ENCODE measurements around the gene ZNF674.

The ZNF674 gene

GRCh38 chrX:46545111-46546005 lies at the start of gene ZNF674:
ZNF674 (minus strand) TSS chrX:46545421; CDS start chrX:46542087, 3,334 bp downstream.
- DNase-seq, result peak; percentile 95

- DNase-seq, result no peak
Measured at GRCh38 chrX:46589977-46590723, 44.9 kb upstream of the ZNF674 start.

DNA sequence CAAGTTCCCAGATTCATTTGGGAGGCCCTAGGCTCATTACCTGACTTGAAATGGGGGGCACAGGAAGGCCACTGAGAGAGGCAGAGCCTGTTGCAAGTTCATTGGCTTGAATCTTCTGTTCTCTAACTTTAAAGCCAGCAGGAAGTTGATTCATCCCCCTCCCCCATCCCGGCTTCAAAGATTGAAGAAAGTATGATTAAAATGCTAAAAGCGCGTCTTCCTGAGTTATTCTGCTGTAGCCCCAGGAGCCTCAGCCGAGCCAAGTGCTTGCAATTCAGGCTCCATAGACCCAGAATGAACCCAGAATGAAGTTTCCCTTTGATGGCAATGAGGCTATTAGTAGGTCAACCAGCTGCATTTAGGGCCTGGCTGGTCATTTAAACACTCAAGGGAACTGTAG lies 43.0 kb upstream of the ZNF674 start:
- DNase-seq, result no peak

DNA sequence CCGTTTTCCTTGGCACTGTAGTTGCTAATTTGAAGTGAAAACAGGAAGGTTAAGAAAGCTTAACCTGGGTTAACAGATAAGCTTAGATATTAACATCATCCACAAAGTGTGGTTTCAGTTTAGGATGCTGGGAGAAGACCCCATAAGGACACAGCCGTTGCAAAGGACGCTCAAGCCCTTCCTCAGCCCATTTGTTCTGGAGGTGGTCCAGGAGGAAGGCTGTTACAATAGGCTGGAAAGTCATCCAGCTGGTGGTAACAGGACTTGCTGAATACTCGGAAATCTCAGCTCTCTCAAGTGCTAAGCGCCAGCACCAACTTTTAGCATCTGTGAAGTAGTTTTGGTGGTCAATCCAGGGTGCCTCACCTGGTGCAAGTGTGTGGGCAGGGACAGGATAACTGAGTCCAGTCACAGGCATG lies 42.5 kb upstream of the ZNF674 start:
- no peak for DNase-seq

DNA sequence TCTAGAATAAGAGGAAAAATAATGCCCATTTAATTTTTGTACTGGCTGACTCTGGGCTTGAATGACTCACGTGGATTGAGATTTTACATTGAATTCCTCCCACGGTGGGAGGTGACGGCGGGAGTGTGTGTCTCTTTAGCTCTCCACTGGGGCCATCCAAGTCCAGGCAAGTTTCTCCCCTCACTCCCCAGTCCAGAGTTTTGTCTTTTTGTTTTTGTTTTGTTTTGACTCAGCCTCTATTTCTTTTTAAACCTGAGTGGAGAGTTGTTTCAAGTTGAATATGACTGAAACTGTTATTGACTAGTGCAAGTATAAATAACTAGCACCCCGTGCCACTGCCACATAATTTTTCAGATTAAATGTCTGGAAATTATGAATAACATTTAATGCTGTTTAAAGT lies 41.9 kb upstream of the ZNF674 start:
- DNase-seq, result no peak

DNA sequence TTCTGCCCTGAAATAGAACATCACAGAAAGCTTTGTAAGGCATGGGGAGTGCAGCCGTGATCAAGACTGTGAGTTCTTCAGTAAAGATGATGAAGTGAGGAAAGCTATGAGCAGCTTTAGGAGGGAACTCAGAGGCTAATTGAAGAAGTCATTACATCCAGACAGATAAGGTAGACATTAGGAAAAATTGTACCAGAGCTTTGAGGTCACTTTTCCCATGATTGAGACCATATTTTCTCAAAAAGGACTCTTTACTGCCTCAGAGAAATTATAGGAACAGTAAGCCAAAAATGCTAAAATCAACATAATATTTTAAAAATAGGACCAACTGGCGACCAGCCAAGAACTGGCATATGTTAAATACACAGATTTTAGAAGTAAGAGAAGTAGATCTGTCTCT lies 39.5 kb upstream of the ZNF674 start:
- no peak for DNase-seq

DNA sequence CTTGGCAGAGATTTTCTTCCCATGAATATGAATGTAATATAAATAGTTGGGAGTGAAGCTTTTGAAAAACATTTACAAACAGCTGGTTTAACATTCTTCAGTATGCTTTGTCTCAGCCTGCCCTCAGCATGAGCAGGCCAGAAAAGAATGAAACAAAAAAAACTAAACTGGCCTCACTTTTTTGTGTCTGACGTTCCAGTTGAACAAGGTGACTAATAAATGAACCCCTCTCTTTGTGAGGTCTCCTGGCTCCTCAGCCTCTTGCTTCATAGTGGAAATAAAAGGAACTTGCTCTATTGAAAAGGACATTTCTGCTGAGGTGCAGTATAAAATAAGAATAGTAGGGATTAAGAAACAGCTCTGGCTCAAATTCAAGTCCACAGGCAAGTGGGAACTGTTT lies 37.7 kb upstream of the ZNF674 start:
- DNase-seq, result no peak

DNA sequence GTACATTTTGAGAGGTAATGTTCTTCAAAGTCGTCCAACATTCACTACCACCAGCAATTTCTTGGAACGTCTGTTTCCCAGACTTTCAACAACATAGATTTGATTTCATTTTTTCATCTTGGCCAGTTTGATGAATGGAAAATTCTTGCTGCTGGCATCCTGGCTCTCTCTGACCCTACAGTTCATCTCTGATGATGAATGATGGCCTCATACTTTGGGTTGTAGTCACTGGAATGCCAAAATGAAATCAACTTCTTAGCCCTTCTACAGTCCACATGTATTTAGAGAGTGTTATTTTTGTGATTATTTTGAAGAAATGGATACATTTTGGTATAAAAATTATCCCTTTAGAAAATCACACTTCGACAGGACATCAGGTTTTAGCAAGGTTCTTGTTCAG lies 37.1 kb upstream of the ZNF674 start:
- DNase-seq, result no peak

- DNase-seq, result no peak
Measured at GRCh38 chrX:46580613-46581012, 35.4 kb upstream of the ZNF674 start.

GRCh38 chrX:46579250-46579649 lies 34.0 kb upstream of the ZNF674 start:
- DNase-seq, result no peak

GRCh38 chrX:46577221-46578005 lies 32.2 kb upstream of the ZNF674 start:
- no peak for DNase-seq

DNA sequence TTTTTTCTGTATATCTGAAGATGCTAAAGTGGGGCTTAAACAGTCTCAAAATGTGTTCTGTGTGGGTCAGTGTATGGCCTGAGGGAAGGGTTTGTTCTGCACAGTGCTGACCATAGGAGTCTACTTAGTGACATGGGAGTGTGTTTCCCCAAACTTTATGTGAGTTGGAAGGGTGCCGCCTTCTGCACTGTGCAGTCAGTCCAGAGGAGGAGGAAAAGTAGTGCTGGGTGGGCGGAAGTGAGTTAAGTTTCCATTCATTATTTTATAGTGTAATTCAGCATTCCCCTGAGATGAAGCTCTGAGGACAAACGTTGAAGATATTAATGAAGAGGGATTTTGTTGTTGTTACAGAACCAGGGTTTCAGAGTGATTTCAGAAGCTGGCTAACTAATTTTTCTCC lies 31.2 kb upstream of the ZNF674 start:
- DNase-seq, result no peak

GRCh38 chrX:46575991-46576392 lies 30.8 kb upstream of the ZNF674 start:
- peak; percentile 20 for DNase-seq

GRCh38 chrX:46575586-46575985 lies 30.4 kb upstream of the ZNF674 start:
- peak; percentile 26 for DNase-seq

- DNase-seq, result peak; percentile 88
Measured at GRCh38 chrX:46574774-46575381, 29.7 kb upstream of the ZNF674 start.

- peak; percentile 90 for DNase-seq
Measured at GRCh38 chrX:46573892-46574773, 28.9 kb upstream of the ZNF674 start.

GRCh38 chrX:46573331-46573891 lies 28.2 kb upstream of the ZNF674 start, which contains the start of gene CHST7:
CHST7 (plus strand) TSS chrX:46573765; CDS start chrX:46573932, 167 bp downstream.
- DNase-seq, result peak; percentile 84

GRCh38 chrX:46572340-46572936 lies 27.2 kb upstream of the ZNF674 start:
- peak; percentile 41 for DNase-seq

- no peak for DNase-seq
Measured at GRCh38 chrX:46571423-46572339, 26.5 kb upstream of the ZNF674 start.

DNA sequence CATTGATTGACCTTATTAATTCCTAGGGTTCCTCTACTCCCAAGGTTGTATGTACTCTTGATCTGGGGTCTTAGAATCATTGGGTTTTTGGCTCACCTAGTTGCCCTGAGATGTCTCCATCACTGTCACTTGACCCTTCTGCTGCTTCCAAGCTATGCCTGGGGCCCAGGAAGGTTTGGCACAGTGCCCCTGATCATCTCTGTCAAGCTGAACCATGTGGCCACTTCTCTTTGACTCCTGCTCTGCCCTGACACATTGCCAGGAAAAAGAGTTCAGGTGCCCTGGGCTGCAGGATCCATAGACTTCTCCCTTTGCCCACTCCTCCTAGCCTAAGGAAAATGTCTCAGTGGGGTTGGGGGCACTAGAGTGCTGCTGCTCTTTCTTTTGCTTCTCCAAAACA lies 24.4 kb upstream of the ZNF674 start:
- DNase-seq, result no peak
